CD4-positive, alpha-beta T cell treated with Interferon gamma for 1 hour (primary cell): ENCODE measurements around the gene TTC23.

ENCODE experiments used
- DNase-seq: peaks from one replicate; pipeline ENCODE4 v3.0.0-alpha.2; 2020

The TTC23 gene

GRCh38 chr15:99163271-99164062 lies 85.9 kb downstream of the TTC23 start:
- DNase-seq = no peak

GRCh38 chr15:99158626-99159412 lies 90.6 kb downstream of the TTC23 start:
- DNase-seq = no peak

DNA sequence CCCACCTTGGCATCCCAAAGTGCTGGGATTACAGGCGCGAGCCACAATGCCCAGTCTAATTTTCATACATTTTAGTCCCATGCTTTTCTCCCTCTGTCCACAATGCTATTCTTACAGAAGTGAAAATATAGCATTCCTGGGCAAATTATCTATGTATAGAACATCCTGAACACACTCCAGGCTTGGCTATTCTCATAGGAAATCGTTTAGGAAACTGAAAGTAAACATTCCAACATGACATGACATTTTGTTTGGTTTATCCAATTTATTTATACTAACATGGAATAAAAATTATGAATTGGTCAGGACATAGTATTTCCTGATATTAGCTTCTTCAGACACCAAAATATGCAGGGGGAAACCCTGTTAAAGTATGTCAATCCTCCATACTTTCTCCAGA lies 91.9 kb downstream of the TTC23 start:
- DNase-seq = no peak

DNA sequence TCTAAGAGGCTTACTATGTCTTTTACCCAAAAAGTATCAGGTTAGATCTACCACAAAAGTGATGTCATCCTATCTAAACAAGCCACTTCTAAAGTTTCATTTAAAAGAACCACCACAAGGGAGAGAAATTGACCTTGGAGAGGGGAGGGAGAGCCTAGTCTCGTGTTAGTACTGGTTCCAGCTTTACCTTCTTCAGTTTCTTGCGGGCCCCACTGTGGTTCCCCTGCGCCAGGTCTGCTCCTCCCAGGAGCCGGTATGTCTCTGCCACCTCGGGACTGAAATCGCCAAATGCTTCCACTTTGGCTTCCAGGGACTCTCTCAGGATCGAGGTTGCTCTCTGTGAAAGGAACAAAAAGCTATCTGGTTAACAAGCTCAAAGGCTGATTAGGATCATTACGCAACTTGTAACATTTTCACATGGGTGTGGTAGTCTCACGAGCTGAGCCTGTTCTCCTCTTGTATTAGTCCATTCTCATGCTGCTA lies 93.4 kb downstream of the TTC23 start:
- no peak for DNase-seq

- no peak for DNase-seq
Measured at GRCh38 chr15:99154271-99154670, 95.1 kb downstream of the TTC23 start.

DNA sequence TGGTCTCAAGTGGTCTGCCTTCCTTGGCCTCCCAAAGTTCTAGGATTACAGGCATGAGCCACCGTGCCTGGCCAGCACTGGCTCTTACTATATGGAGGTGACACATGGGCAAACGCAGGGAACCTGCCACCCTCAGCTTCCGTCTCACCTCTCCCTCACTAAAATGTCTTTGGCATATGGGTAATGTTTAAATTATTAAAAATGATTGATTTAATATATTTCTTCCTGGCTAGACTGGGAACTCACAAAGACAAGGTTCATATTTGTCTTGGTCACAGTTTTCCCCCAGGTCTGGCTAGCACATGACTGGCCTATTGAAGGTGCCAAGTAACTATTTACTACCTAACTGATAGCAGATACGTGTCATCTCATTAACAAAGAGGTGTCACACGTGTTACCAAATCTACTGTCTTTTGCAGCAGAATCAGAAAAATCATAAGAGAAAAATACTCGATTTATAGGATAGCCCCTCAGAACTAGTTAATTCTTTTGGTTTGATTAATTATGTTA lies 96.3 kb downstream of the TTC23 start:
- DNase-seq = no peak

DNA sequence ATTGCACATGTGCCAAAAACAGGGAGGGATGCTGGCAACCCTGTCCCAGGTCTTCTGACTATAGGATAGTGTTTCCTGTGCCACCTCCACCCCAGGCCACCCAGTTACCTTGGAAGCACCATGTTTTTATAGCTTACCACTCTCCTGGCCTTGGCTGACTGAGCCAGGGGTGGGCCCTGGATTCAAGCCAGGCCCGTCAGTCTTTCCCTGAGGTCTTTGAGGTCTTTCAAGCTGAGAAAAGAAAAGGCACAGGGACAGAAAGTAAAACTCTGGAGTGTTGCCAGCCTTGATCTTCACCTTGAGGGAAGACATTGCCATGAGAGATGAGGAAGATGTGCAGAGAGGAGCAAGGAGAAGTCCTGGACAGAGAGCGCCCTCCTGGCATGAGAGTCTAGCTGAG lies 98.2 kb downstream of the TTC23 start:
- no peak for DNase-seq

GRCh38 chr15:99149366-99149765 lies 100.0 kb downstream of the TTC23 start:
- DNase-seq = no peak

- no peak for DNase-seq
Measured at GRCh38 chr15:99148851-99149276, 100.5 kb downstream of the TTC23 start.

- no peak for DNase-seq
Measured at GRCh38 chr15:99146661-99147060, 102.7 kb downstream of the TTC23 start.

DNA sequence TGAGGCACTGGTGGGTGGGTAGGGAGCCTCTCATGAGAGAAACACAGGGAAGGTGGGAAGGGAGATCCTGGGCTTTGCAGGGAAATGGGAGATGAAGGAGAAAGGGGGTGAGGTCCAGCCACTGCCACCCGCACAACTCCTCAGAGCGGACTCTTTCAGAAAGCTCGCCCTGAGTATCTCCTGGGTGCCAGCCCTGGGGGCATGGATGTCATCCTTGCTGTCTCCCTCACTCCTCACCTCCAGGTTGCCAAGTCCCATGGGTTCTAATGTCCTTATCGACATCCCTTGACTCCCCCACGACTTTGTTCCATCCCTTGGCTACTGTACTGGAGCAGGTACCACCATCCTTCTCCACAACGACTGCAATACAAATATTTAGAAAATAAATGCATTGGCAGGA lies 103.6 kb downstream of the TTC23 start:
- DNase-seq = no peak

- no peak for DNase-seq
Measured at GRCh38 chr15:99145005-99145404, 104.4 kb downstream of the TTC23 start.

- no peak for DNase-seq
Measured at GRCh38 chr15:99143655-99144610, 105.4 kb downstream of the TTC23 start.

DNA sequence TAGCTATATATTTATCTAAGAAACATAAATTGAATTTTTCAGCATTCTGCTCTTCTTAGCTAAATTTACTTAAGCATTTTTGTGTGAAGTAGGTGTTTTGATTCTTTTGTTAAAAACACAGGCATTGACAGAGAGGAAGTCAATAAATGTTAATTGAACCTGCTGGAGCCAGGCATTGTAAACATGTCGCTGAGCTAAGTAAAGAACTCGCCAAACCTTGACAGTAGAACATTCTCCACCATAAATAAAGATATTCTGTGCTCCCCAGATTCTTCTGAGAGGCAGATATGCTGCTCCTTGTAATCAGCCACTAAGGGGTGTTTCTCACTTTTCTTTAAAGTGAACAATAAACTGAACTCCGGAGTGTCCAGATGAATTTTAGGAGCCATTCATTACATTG lies 106.1 kb downstream of the TTC23 start:
- DNase-seq = no peak

DNA sequence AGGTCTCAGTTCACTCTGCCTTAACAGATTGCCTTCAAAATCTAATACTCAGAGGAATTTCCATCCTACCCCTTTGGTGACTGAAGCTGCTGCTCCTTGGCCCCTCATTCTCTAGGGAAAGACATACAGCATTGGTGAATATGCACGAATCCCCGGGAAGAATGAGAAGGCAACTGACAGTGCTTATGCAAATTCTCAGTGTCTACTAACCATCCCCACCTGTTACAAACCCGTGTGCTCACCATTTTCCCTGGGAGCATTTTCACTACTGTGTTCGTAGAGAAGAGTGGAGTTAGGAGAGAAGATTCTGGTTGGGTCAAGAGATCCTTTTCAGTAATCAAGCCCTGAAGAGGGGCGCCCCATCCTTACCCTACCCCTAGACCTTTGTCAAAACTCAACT lies 106.8 kb downstream of the TTC23 start:
- DNase-seq = no peak

GRCh38 chr15:99141943-99142342 lies 107.4 kb downstream of the TTC23 start:
- no peak for DNase-seq

- no peak for DNase-seq
Measured at GRCh38 chr15:99140590-99140989, 108.8 kb downstream of the TTC23 start.

DNA sequence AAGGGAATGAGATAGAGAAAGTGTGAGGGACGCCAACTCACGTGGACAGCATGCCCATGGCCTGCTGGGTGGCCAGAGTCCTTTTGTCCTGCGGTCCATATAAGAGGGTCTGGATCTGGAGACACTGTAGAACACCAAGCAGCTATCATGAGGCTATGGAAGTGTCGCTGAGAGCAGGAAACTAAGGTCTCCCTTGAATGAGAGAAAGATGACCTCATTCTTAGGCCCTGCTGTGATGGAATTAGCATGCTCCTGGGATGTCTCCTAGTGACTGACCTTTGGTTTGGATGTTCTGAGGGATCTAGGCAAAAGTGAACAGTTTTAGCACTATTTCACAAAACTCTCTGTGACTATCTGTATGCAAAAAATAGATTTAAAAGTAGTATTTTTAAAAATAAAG lies 110.1 kb downstream of the TTC23 start:
- no peak for DNase-seq

DNA sequence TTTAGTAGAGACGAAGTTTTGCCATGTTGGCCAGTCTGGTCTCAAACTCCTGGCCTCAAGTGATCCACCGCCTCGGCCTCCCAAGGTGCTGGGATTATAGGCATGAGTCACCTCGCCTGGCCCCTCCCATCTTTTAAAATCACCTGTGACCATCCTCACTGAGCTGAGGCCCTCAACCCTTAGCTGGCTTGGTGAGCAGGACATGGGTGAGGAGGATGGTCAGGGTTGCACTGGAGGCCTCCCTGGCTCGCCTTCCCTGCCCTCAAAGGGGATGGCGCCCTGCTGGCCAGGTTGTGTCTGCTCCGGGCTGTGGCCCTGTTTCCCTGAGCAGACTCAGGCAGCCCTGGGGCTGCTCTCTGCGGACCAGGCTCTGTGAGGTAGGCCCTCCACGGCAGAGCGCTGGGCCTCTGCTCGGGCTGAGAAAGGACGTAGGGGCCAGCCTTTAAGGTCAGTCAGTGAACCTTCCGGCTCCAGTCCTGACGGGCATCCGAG lies 110.8 kb downstream of the TTC23 start:
- DNase-seq = no peak

GRCh38 chr15:99137877-99138276 lies 111.5 kb downstream of the TTC23 start:
- no peak for DNase-seq

GRCh38 chr15:99137111-99137546 lies 112.3 kb downstream of the TTC23 start:
- DNase-seq = no peak

DNA sequence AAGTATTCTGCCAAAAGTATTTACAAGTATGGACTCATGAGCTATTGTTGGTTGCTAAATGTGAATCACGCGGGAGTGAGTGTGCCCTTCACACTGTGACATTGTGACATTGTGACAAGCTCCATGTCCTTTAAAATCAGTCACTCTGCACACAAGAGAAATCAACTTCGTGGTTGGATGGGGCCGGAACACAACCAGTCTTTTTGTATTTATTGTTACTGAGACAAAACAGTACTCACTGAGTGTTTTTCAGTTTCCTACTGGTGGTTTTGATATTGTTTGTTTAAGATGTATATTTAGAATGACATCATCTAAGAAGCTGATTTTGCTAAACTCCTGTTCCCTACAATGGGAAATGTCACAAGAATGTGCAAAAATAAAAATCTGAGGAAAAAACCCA lies 114.2 kb downstream of the TTC23 start:
- DNase-seq = no peak
